HCT116 (cell line): ENCODE data around the gene SLC38A2. TPM values are rescaled to one million over a fixed set of nuclear protein-coding genes. Genes with fewer than 3 reads are reported as not detected.

Experiments
- ATAC-seq: fragments of 200-7000 bp; cut with Tn5 transposase; 2 replicates; pipeline ENCODE4 v1.9.1; 2020; ENCODE audit warnings: mild to moderate bottlenecking, moderate library complexity
- BruUV-seq: library from RNA; stranded (reverse); fragments of 400-500 nt; replicated peaks from 2 replicates; lab custom pipeline; 2021; lab: Mats Ljungman, UMichigan
- CTCF ChIA-PET: fragments of 300-600 bp; sonication (Branson Sonifier 250); formaldehyde crosslinking; loops from one replicate; lab custom pipeline; 2021; ENCODE audit warnings: antibody characterized with exemption; lab: Charles Lee
- POLR2A ChIA-PET: fragments of 300-600, 350-600 bp; sonication (Branson Sonifier 250); formaldehyde crosslinking; loops from one replicate; lab custom pipeline; 2021; ENCODE audit warnings: antibody characterized with exemption; lab: Charles Lee
- RAD21 ChIA-PET, 2 experiments: fragments of 300-600 bp; sonication (Branson Sonifier 250); formaldehyde crosslinking; loops; one replicate each; lab custom pipeline; 2023; ENCODE audit warnings: low total read pairs in 2 of 2; ENCODE audit not compliant: uncharacterized antibody in 2 of 2, unreplicated experiment in 2 of 2, low non-redundant PET in 1 of 2; lab: Charles Lee
- DNase-seq: peaks from one replicate; pipeline ENCODE4 v3.0.0-alpha.2; 2010; ENCODE audit warnings: low read depth, low spot score
- H2AFZ ChIP-seq: fragments of 200-600 bp; shearing (Covaris generic), sonication (generic); 2 replicates; pipeline ENCODE4 v1.6.1; 2017; ENCODE audit warnings: low read depth, mixed run types, mixed read lengths, antibody characterized with exemption, low read length; ENCODE audit not compliant: poor library complexity, severe bottlenecking
- H3K27ac ChIP-seq: 2 replicates; pipeline ENCODE4 v1.5.1; 2012; ENCODE audit warnings: low read depth, low read length
- H3K27me3 ChIP-seq: fragments of 200-600 bp; sonication (generic); 2 replicates; pipeline ENCODE4 v1.6.1; 2016; ENCODE audit warnings: mixed run types, low read length, mixed read lengths; ENCODE audit not compliant: insufficient read depth
- H3K36me3 ChIP-seq, 2 experiments: fragments of 200-500 bp in 1 of 2; fragments of 200-600 bp in 1 of 2; sonication (Bioruptor generic) in 1 of 2; sonication (generic) in 1 of 2; 2 replicates each; pipeline versions ENCODE4 v1.5.1 to v1.6.1; 2014 to 2016; ENCODE audit warnings: low read length in 2 of 2, inconsistent platforms in 1 of 2, mixed read lengths in 1 of 2, mixed run types in 1 of 2; ENCODE audit not compliant: insufficient read depth in 2 of 2, control insufficient read depth in 1 of 2
- H3K4me1 ChIP-seq, 2 experiments: fragments of 200-600 bp in 1 of 2; sonication (generic) in 1 of 2; 2 replicates each; pipeline versions ENCODE4 v1.5.1 to v1.6.1; 2012 to 2017; ENCODE audit warnings: low read length in 2 of 2, inconsistent platforms in 1 of 2, mild to moderate bottlenecking in 1 of 2, mixed read lengths in 1 of 2, mixed run types in 1 of 2, moderate library complexity in 1 of 2; ENCODE audit not compliant: insufficient read depth in 2 of 2, control insufficient read depth in 1 of 2
- H3K4me2 ChIP-seq: fragments of 200-600 bp; sonication (generic); 2 replicates; pipeline ENCODE4 v1.6.1; 2017; ENCODE audit warnings: mixed run types, low read length, mixed read lengths
- H3K4me3 ChIP-seq, 2 experiments: fragments of 200-600 bp in 1 of 2; sonication (generic) in 1 of 2; replicated peaks in 1 of 2; 2 replicates each; pipeline ENCODE4 v1.5.1; 2011 to 2016; ENCODE audit warnings: low read length in 2 of 2, control low read depth in 1 of 2, low read depth in 1 of 2, mild to moderate bottlenecking in 1 of 2, mixed read lengths in 1 of 2, mixed run types in 1 of 2
- H3K79me2 ChIP-seq: fragments of 200-600 bp; sonication (generic); 2 replicates; pipeline ENCODE4 v1.6.1; 2017; ENCODE audit warnings: mild to moderate bottlenecking, mixed run types, low read length, moderate library complexity, mixed read lengths; ENCODE audit not compliant: insufficient read depth
- H3K9ac ChIP-seq: fragments of 200-600 bp; sonication (generic); 2 replicates; pipeline ENCODE4 v1.6.1; 2016; ENCODE audit warnings: low read length, mixed read lengths
- H3K9me2 ChIP-seq: fragments of 200-600 bp; sonication (generic), shearing (Covaris generic); 2 replicates; pipeline ENCODE4 v1.6.1; 2017; ENCODE audit warnings: mixed run types, mild to moderate bottlenecking, moderate library complexity; ENCODE audit not compliant: insufficient read depth
- H3K9me3 ChIP-seq, 2 experiments: fragments of 200-500 bp in 1 of 2; fragments of 200-600 bp in 1 of 2; sonication (Bioruptor generic) in 1 of 2; sonication (generic) in 1 of 2; 2 replicates each; pipeline ENCODE4 v1.6.1; 2014 to 2017; ENCODE audit warnings: low read length in 2 of 2, mixed read lengths in 2 of 2, inconsistent platforms in 1 of 2, low read depth in 1 of 2, mild to moderate bottlenecking in 1 of 2, mixed run types in 1 of 2, moderate library complexity in 1 of 2; ENCODE audit not compliant: control insufficient read depth in 1 of 2, insufficient read depth in 1 of 2
- H4K20me1 ChIP-seq: fragments of 200-600 bp; sonication (generic), shearing (Covaris generic); 2 replicates; pipeline ENCODE4 v1.6.1; 2017; ENCODE audit warnings: mixed run types, mild to moderate bottlenecking, moderate library complexity; ENCODE audit not compliant: insufficient read depth
- CEBPB ChIP-seq: IDR thresholded peaks from 2 replicates; pipeline ENCODE4 v1.6.1; 2012; ENCODE audit warnings: low read depth
- CTCF ChIP-seq, 3 experiments: fragments of 200-600 bp in 1 of 3; sonication (generic) in 1 of 3; IDR thresholded peaks in 2 of 3; conservative IDR thresholded peaks in 1 of 3; 2 replicates each; pipeline ENCODE4 v1.5.1; 2012 to 2017; ENCODE audit warnings: low read depth in 2 of 3, low read length in 2 of 3, antibody characterized with exemption in 1 of 3, borderline replicate concordance in 1 of 3, control low read depth in 1 of 3, mild to moderate bottlenecking in 1 of 3, mixed read lengths in 1 of 3, mixed run types in 1 of 3, moderate library complexity in 1 of 3; ENCODE audit not compliant: insufficient read depth in 1 of 3
- MAX ChIP-seq: IDR thresholded peaks from 2 replicates; pipeline ENCODE4 v1.6.1; 2012
- SRF ChIP-seq: IDR thresholded peaks from 2 replicates; pipeline ENCODE4 v1.6.1; 2012; ENCODE audit warnings: low read depth
- ZBTB33 ChIP-seq: IDR thresholded peaks from 2 replicates; pipeline ENCODE4 v1.6.1; 2011; ENCODE audit warnings: mild to moderate bottlenecking, low read length, moderate library complexity; ENCODE audit not compliant: insufficient replicate concordance; ENCODE audit errors: extremely low read depth
- intact Hi-C: fragments of 100-400 bp; cut with micrococcal nuclease; formaldehyde crosslinking; loops from 2 replicates; pipeline ENCODE4 v1.10.0; 2022
- total RNA-seq: library from RNA; stranded (reverse); gene quantifications from one replicate; pipeline ENCODE4 v1.2.1, GENCODE V29; 2021; ENCODE audit not compliant: unreplicated experiment

SLC38A2 gene
- total RNA-seq, 1 experiment from 2014 or later: 1,049 TPM

GRCh38 chr12:46385438-46385837, 12.9 kb upstream of the SLC38A2 start:
- ChIA-PET POLR2A (interaction anchor here (0.7 kb wide), 2 partner anchors 46 to 166 kb away, joined by 3 read pairs; no protein-coding TSS in a partner anchor), RAD21 (no interaction called here), CTCF (interaction anchor here (1.0 kb wide), 1 partner anchor 290 kb away, joined by 3 read pairs; no protein-coding TSS in a partner anchor)
- BruUV-seq: no TSS peak
- no peaks in the 10 kb centered on the region for H3K9me2 ChIP-seq
- no peaks in the 10 kb centered on the region for H3K9me3 ChIP-seq
- H3K4me3 ChIP-seq: peak overlapping the region in 1 of 2 experiments; percentile 5; a peak in 1 of 4 replicates
- no peak for TF ChIP-seq CTCF (IDR thresholded peaks at IDR 0.05 in 2 of 3, conservative IDR thresholded peaks at IDR 0.05 in 1 of 3; ENCODE audit: borderline replicate concordance in 1 of 3, insufficient read depth in 1 of 3, low read depth in 2 of 3, low read length in 2 of 3)
- no peak for TF ChIP-seq SRF
- TF ChIP-seq MAX: peak; percentile 37; the same call in 1 of the 2 replicates
- no peak for TF ChIP-seq CEBPB
- TF ChIP-seq ZBTB33: no peak
- intact Hi-C loops: no loop called here
- ATAC-seq (no peak), DNase-seq (no peak)
- peaks cover 24% of the 10 kb centered on the region for H3K79me2 ChIP-seq
- peak overlapping the region; percentile 90 for H3K4me2 ChIP-seq
- H3K9ac ChIP-seq: peak overlapping the region; percentile 89
- H4K20me1 ChIP-seq: no peaks in the 10 kb centered on the region
- H3K4me1 ChIP-seq: peaks cover 57 to 70% of the 10 kb centered on the region in 2 experiments
- H3K27me3 ChIP-seq: no peaks in the 10 kb centered on the region
- H3K27ac ChIP-seq: peak overlapping the region; percentile 94
- H3K36me3 ChIP-seq: peaks cover 0 to 3% of the 10 kb centered on the region in 2 experiments; a peak in 1 of 4 replicates
- H2AFZ ChIP-seq: no peak overlapping the region
